Measurements from ENCODE around the gene ZNF683.

GRCh38 chr1:26373281-26373680 is 731 bp upstream of the ZNF683 start:
- TF ChIP-seq POLR2A (IDR thresholded peaks at IDR 0.05; ENCODE audit: low read length), result no peak
- no peak for TF ChIP-seq GATA1 (IDR thresholded peaks at IDR 0.05; ENCODE audit: low read depth, low read length)

Measured in erythroblast (primary cell).